Spleen (tissue), 11 donors: ENCODE measurements around the gene SERPINB12. TPM values are rescaled to one million over a fixed set of nuclear protein-coding genes. Genes with fewer than 3 reads are reported as not detected.

Source experiments
- DNase-seq: peaks from one replicate; pipeline ENCODE4 v3.0.0-alpha.2; 2020
- H3K27ac ChIP-seq, 8 donors: fragments of 200-600 bp; sonication (generic) in 7 of 8; 1 replicate in 4 of 8; 2 replicates in 4 of 8; pipeline versions ENCODE4 v1.5.0 to v1.8.0; 2016 to 2021; ENCODE audit warnings: inconsistent platforms in 4 of 8, mild to moderate bottlenecking in 4 of 8, moderate library complexity in 1 of 8
- H3K27me3 ChIP-seq, 7 donors: fragments of 200-600 bp; sonication (generic) in 6 of 7; replicated peaks in 1 of 7; 1 replicate in 4 of 7; 2 replicates in 3 of 7; pipeline versions ENCODE4 v1.5.0 to v1.8.0; 2016 to 2021; ENCODE audit warnings: inconsistent platforms in 3 of 7, mild to moderate bottlenecking in 1 of 7
- H3K36me3 ChIP-seq, 6 donors: fragments of 200-600 bp; sonication (generic) in 5 of 6; 1 replicate in 4 of 6; 2 replicates in 2 of 6; pipeline versions ENCODE4 v1.5.0 to v1.8.0; 2016 to 2021; ENCODE audit warnings: inconsistent platforms in 2 of 6
- H3K4me1 ChIP-seq, 6 donors: fragments of 200-600 bp; sonication (generic) in 5 of 6; 1 replicate in 3 of 6; 2 replicates in 3 of 6; pipeline versions ENCODE4 v1.5.0 to v1.8.0; 2016 to 2021; ENCODE audit warnings: inconsistent platforms in 3 of 6
- H3K4me3 ChIP-seq, 8 donors: fragments of 200-600 bp; sonication (generic) in 7 of 8; 1 replicate in 4 of 8; 2 replicates in 4 of 8; pipeline versions ENCODE4 v1.5.0 to v1.8.0; 2016 to 2021; ENCODE audit warnings: inconsistent platforms in 4 of 8, mild to moderate bottlenecking in 4 of 8, moderate library complexity in 2 of 8
- H3K9me3 ChIP-seq, 8 donors: fragments of 200-600 bp; sonication (generic) in 7 of 8; 1 replicate in 4 of 8; 2 replicates in 4 of 8; pipeline versions ENCODE4 v1.5.0 to v1.8.0; 2016 to 2021; ENCODE audit warnings: inconsistent platforms in 4 of 8
- CTCF ChIP-seq, 11 experiments: fragments of 200-600 bp in 7 of 11; fragments of 450-650 bp in 4 of 11; sonication (generic) in 4 of 11; IDR thresholded peaks in 8 of 11; conservative IDR thresholded peaks in 3 of 11; 1 replicate in 7 of 11; 2 replicates in 4 of 11; pipeline versions ENCODE4 v1.4.0 to v1.8.0; 2016 to 2021; ENCODE audit warnings: antibody characterized with exemption in 11 of 11, inconsistent platforms in 4 of 11, mild to moderate bottlenecking in 1 of 11
- POLR2A ChIP-seq, 3 donors: fragments of 450-650 bp; IDR thresholded peaks; one replicate each; pipeline ENCODE4 v1.5.1; 2017; ENCODE audit warnings: antibody characterized with exemption in 3 of 3, mild to moderate bottlenecking in 1 of 3
- POLR2AphosphoS5 ChIP-seq, 3 donors: sonication (generic); formaldehyde crosslinking; IDR thresholded peaks; one replicate each; pipeline ENCODE4 v1.5.1; 2017; ENCODE audit warnings: antibody characterized with exemption in 3 of 3
- WGBS, 5 donors: extraction: QIAGEN DNeasy Blood & Tissue Kit in 3 of 5; methylation state at CpG; one replicate each; pipeline versions ENCODE4 v1.1.5 to v1.1.7; 2013 to 2018; 5-methylcytosine and 5-hydroxymethylcytosine counted together
- intact Hi-C: fragments of 100-400 bp; cut with DNase I; formaldehyde crosslinking; loops from one replicate; pipeline ENCODE4 v1.15.0; 2023; ENCODE audit warnings: low total_unique reads
- polyA plus RNA-seq, 3 donors: library from polyadenylated mRNA; stranded (reverse); fragments of 200-250 nt; gene quantifications; one replicate each; pipeline ENCODE4 v1.2.1, GENCODE V29; 2013
- total RNA-seq, 7 donors: library from RNA; depleted of rRNA in 3 of 7; stranded (reverse); fragments of >200 nt in 3 of 7; fragmentation: NEBNext Ultra II Directional in 4 of 7; extraction: Animal tissue kit (Norgen Biotek cat#: 25700) in 4 of 7; gene quantifications; one replicate each; pipeline versions ENCODE4 v1.1.0 to v1.2.1, GENCODE V29; 2016 to 2021
- donor health status: healthy with polysubstance abuse.
- donor health status: DM: no; HTN: no; CAD: no; lungs with moderate emphysema.
- donor health status: DM: no; HTN: no; CAD: no.
- donor health status: Bipolar disorder and iron deficiency.
- donor health status: healthy.
- donor health status: DM: no; HTN: no; CAD: no.
- donor health status: DM: yes; HTN: yes; CAD: no.

SERPINB12 gene
- total and polyA plus RNA-seq, 10 donors = not detected

GRCh38 chr18:63514888-63515678 is 27.1 kb upstream of the SERPINB12 start:
- H3K4me1 ChIP-seq = peaks cover 0 to 7% (median 2%) of the 10 kb centered on the region in 6 donors
- H3K27me3 ChIP-seq = peaks cover 0 to 14% (median 0%) of the 10 kb centered on the region in 7 donors
- H3K4me3 ChIP-seq = no peak overlapping the region
- 70 to 81% (median 73%) methylated on average over 9 of the region's 9 CpGs for WGBS, 5 donors
- no peak for DNase-seq
- no peaks in the 10 kb centered on the region for H3K9me3 ChIP-seq
- intact Hi-C loops = loop anchor here (10.0 kb wide), 1 partner anchor 330 kb away; no protein-coding TSS in a partner anchor
- no peaks in the 10 kb centered on the region for H3K36me3 ChIP-seq
- H3K27ac ChIP-seq = no peak overlapping the region
- TF ChIP-seq CTCF (IDR thresholded peaks at IDR 0.05 in 8 of 11, conservative IDR thresholded peaks at IDR 0.05 in 3 of 11) (no peak), POLR2AphosphoS5 (IDR thresholded peaks at IDR 0.05) (no peak), POLR2A (IDR thresholded peaks at IDR 0.05) (no peak)

DNA sequence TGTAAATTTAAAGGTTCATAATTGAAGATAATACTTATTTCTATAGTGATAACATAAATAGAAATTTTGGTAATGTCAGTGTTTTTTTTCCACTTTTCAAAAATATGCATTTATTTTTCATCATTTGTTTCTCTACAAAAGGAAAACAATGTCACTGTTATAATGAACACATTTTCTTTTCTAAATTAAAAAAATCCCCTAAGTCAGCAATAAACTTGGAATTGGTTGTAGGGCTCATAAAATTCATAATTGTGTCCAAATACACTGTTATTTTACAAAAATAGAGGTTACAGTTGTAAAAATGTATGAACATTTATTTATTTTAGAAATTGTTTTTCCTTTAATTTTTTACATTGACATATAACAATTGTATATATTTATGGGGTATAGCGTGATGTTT is 26.4 kb upstream of the SERPINB12 start:
- no peaks in the 10 kb centered on the region for H3K36me3 ChIP-seq
- H3K4me1 ChIP-seq = peaks cover 0 to 7% (median 2%) of the 10 kb centered on the region in 6 donors
- H3K9me3 ChIP-seq = no peaks in the 10 kb centered on the region
- TF ChIP-seq POLR2A (IDR thresholded peaks at IDR 0.05) = no peak
- TF ChIP-seq POLR2AphosphoS5 (IDR thresholded peaks at IDR 0.05) = no peak
- no peak for TF ChIP-seq CTCF (IDR thresholded peaks at IDR 0.05 in 8 of 11, conservative IDR thresholded peaks at IDR 0.05 in 3 of 11)
- H3K27me3 ChIP-seq = peaks cover 0 to 10% (median 0%) of the 10 kb centered on the region in 7 donors
- H3K4me3 ChIP-seq = no peak overlapping the region
- WGBS, 5 donors = 0 to 87% (median 51%) methylated on average over 1 of the region's 1 CpG
- H3K27ac ChIP-seq = no peak overlapping the region
- DNase-seq = no peak
- intact Hi-C loops = loop anchor here (10.0 kb wide), 1 partner anchor 329 kb away; no protein-coding TSS in a partner anchor

DNA sequence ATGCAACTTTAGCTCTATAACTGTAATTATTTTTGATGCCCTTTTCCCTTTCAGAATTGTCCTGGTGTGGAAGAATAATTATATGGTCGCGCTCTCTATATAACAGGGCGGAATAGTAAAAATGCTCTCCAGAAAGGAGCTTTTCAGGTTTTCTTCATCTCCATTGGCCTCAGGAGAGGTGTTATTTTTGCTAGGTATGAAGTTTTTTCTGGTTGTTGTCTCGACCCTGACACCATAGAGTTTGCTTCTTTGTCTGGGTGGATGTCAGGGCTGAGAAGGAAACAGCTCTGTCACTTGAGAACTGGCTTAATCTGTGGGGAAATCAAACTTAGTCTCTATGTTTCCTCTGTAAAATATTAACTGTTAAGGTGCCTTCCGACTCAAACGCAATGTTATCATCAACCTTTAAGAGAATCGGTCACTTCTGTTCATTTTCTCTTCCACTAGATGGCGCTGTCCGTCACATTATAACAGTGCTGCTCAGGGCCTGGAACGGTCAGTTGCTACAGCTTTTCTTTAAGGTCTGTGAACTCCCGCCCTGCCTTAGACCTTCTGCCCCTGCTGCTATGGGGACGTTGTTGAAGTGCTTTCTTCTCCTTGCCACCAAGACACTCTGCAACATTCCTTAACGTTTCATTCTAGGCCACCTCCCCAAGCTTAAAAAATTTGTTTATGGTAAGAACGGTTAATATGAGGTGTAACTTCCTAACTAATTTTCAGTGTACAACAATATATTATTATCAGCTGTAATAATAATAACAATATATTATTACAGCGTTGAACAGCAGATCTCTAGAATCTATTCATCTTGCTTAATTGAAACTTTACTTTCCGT is 23.8 kb upstream of the SERPINB12 start:
- peaks cover 0 to 6% (median 0%) of the 10 kb centered on the region in 7 donors for H3K27me3 ChIP-seq
- H3K4me1 ChIP-seq = peaks cover 0 to 7% (median 2%) of the 10 kb centered on the region in 6 donors
- 34 to 43% (median 36%) methylated on average over 16 of the region's 16 CpGs for WGBS, 5 donors
- TF ChIP-seq CTCF (IDR thresholded peaks at IDR 0.05 in 8 of 11, conservative IDR thresholded peaks at IDR 0.05 in 3 of 11) (peak in 10 of 11 experiments; percentile 34 to 76 (median 71)), POLR2A (IDR thresholded peaks at IDR 0.05) (no peak)
- intact Hi-C loops = loop anchor here (10.0 kb wide), 1 partner anchor 326 kb away; no protein-coding TSS in a partner anchor
- H3K9me3 ChIP-seq = no peaks in the 10 kb centered on the region
- no peak overlapping the region for H3K4me3 ChIP-seq
- no peak overlapping the region for H3K27ac ChIP-seq
- H3K36me3 ChIP-seq = no peaks in the 10 kb centered on the region
- DNase-seq = no peak
